Progenitor cell of endocrine pancreas (in vitro differentiated cells): ENCODE results near the gene CNIH1. TPM values are rescaled to one million over a fixed set of nuclear protein-coding genes. Genes with fewer than 3 reads are reported as not detected.
"Not testable (repeated sequence)": the region's sequence is repeated elsewhere in the genome, so short reads cannot be mapped to it uniquely, and the experiment has no call there.

ENCODE experiments used
- DNase-seq: peaks from one replicate; pipeline ENCODE4 v3.0.0; 2021; ENCODE audit warnings: low spot score; ENCODE audit not compliant: unreplicated experiment
- H3K27ac Mint-ChIP-seq: 2 replicates; pipeline ENCODE4 v1.8.0; 2021; ENCODE audit warnings: mild to moderate bottlenecking, moderate library complexity, mixed read lengths
- H3K27me3 Mint-ChIP-seq: 2 replicates; pipeline ENCODE4 v1.8.0; 2021; ENCODE audit warnings: mixed read lengths
- H3K36me3 Mint-ChIP-seq: 2 replicates; pipeline ENCODE4 v1.8.0; 2022; ENCODE audit warnings: mixed read lengths; ENCODE audit not compliant: insufficient read depth
- H3K4me1 Mint-ChIP-seq: 2 replicates; pipeline ENCODE4 v1.8.0; 2021; ENCODE audit warnings: low read depth, mixed read lengths
- H3K4me3 Mint-ChIP-seq: 2 replicates; pipeline ENCODE4 v1.8.0; 2021; ENCODE audit warnings: low read depth, mild to moderate bottlenecking, moderate library complexity, mixed read lengths
- H3K9me3 Mint-ChIP-seq: 2 replicates; pipeline ENCODE4 v1.8.0; 2021; ENCODE audit warnings: low read depth, mixed read lengths
- CTCF ChIP-seq: fragments of 200-600 bp; sonication (generic); IDR thresholded peaks from one replicate; pipeline ENCODE4 v1.5.0; 2021; ENCODE audit warnings: antibody characterized with exemption, mild to moderate bottlenecking; ENCODE audit not compliant: unreplicated experiment
- total RNA-seq: library from RNA; stranded (reverse); gene quantifications from 2 replicates; pipeline ENCODE4 v1.2.1, GENCODE V29; 2021

Gene CNIH1
- total RNA-seq, 1 donor from 2014 or later, result 106 TPM

GRCh38 chr14:54440037-54440436 lies 1.1 kb downstream of the CNIH1 start:
- no peaks in the 10 kb centered on the region for H3K9me3 Mint-ChIP-seq
- no peak for DNase-seq
- TF ChIP-seq CTCF, result no peak
- peaks cover 2% of the 10 kb centered on the region for H3K36me3 Mint-ChIP-seq
- peaks cover 20% of the 10 kb centered on the region for H3K4me1 Mint-ChIP-seq
- peak overlapping the region; percentile 96 for H3K27ac Mint-ChIP-seq
- H3K4me3 Mint-ChIP-seq, result peak overlapping the region; percentile 87
- H3K27me3 Mint-ChIP-seq, result peaks cover 5% of the 10 kb centered on the region

GRCh38 chr14:54438703-54439102 lies 2.5 kb downstream of the CNIH1 start:
- peak overlapping the region; percentile 59 for H3K27ac Mint-ChIP-seq
- peak overlapping the region; percentile 32 for H3K4me3 Mint-ChIP-seq
- no peak for DNase-seq
- no peaks in the 10 kb centered on the region for H3K9me3 Mint-ChIP-seq
- H3K4me1 Mint-ChIP-seq, result peaks cover 20% of the 10 kb centered on the region
- no peaks in the 10 kb centered on the region for H3K27me3 Mint-ChIP-seq
- peaks cover 2% of the 10 kb centered on the region for H3K36me3 Mint-ChIP-seq
- no peak for TF ChIP-seq CTCF

DNA sequence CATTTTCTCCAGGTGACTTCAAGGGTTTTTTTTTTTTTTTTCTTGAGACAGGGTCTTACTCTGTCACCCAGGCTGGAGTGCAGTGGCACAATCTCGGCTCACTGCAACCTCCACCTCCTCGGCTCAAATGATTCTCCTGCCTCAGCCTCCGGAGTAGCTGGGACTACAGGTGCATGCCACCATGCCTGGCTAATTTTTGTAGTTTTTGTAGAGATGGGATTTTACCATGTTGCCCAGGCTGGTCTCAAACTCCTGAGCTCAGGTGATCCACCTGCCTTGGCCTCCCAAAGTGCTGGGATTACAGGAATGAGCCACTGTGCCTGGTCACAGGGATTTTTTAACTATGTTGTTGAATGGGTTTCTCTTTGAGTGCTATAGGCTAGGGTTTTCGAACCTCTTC lies 3.2 kb downstream of the CNIH1 start:
- H3K27me3 Mint-ChIP-seq, H3K4me3 Mint-ChIP-seq, DNase-seq, H3K9me3 Mint-ChIP-seq, H3K27ac Mint-ChIP-seq, H3K36me3 Mint-ChIP-seq: not testable (repeated sequence)
- H3K4me1 Mint-ChIP-seq, result peaks cover 23% of the 10 kb centered on the region

DNA sequence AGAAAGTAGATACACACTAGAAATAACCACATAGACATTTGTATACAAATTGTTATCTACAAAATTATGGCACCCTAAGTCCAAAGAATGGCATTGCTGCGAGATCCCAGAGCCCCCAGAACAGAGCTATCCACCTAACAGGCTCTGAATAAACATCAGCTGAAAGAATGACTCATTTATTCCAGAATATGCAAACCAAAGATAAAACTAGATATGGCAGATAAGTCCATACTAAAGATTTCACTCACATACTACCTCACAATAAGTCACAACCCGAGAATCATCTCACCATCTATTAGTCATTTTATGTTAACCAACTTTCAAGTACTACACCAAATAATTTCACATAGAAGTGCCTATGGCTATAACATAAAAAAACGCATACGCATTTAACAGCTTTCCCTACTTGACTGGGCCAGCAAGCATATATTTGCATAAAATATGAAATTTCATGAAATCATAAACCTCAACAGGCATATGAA lies 5.6 kb downstream of the CNIH1 start:
- Mint-ChIP-seq H3K27me3 (no peaks in the 10 kb centered on the region), H3K4me1 (peaks cover 22% of the 10 kb centered on the region), H3K36me3 (peaks cover 5% of the 10 kb centered on the region), H3K9me3 (no peaks in the 10 kb centered on the region), H3K27ac (no peak overlapping the region), H3K4me3 (no peak overlapping the region)
- TF ChIP-seq CTCF, result no peak
- DNase-seq, result no peak

DNA sequence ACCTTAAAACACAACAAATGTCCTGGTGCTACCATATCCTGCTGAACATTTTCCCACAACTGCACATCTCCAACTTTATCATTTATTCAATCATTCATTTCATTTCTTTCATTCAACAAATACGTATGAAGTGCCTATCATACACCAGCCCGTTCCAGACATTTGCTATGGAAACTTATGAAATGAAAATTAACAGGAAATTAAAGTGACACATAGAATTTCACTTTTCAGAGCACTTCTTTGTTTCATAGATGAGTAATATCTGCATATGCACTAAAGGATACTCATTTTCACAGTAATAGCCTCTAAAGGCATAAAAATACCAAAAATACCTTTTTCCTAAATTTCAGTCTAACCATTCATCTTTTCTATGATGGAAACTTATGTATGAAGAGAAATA lies 12.6 kb downstream of the CNIH1 start:
- DNase-seq, result no peak
- H3K27ac Mint-ChIP-seq, result peak overlapping the region; percentile 69
- no peaks in the 10 kb centered on the region for H3K27me3 Mint-ChIP-seq
- H3K9me3 Mint-ChIP-seq, result no peaks in the 10 kb centered on the region
- no peak overlapping the region for H3K4me3 Mint-ChIP-seq
- peaks cover 11% of the 10 kb centered on the region for H3K36me3 Mint-ChIP-seq
- no peak for TF ChIP-seq CTCF
- peaks cover 21% of the 10 kb centered on the region for H3K4me1 Mint-ChIP-seq

- no peak for TF ChIP-seq CTCF
- H3K27ac Mint-ChIP-seq, result no peak overlapping the region
- peaks cover 10% of the 10 kb centered on the region for H3K36me3 Mint-ChIP-seq
- no peak for DNase-seq
- no peaks in the 10 kb centered on the region for H3K9me3 Mint-ChIP-seq
- no peaks in the 10 kb centered on the region for H3K27me3 Mint-ChIP-seq
- no peak overlapping the region for H3K4me3 Mint-ChIP-seq
- H3K4me1 Mint-ChIP-seq, result peaks cover 17% of the 10 kb centered on the region
These were observed 13.3 kb downstream of the CNIH1 start for GRCh38 chr14:54427871-54428270.
